ENCODE measurements around the gene NOB1.
"Not testable (repeated sequence)": the region's sequence is repeated elsewhere in the genome, so short reads cannot be mapped to it uniquely, and the experiment has no call there.

Gene NOB1

GRCh38 chr16:69762814-69763598, 8.3 kb upstream of the NOB1 start:
- peaks cover 20% of the 10 kb centered on the region; the same call in 1 of the 2 replicates for H3K79me2 ChIP-seq (ENCODE audit: insufficient read depth, low read length)
- H3K4me2 ChIP-seq (ENCODE audit: low read depth, low read length, poor library complexity, severe bottlenecking), result peak overlapping the region; percentile 69
- H2AFZ ChIP-seq (ENCODE audit: low read length), result peak overlapping the region; percentile 93
- H3K4me1 ChIP-seq (ENCODE audit: insufficient read depth, low read length, poor library complexity, severe bottlenecking), result peaks cover 18% of the 10 kb centered on the region
- no peaks in the 10 kb centered on the region for H4K20me1 ChIP-seq (ENCODE audit: insufficient read depth, low read length, poor library complexity, severe bottlenecking)
- peaks cover 3% of the 10 kb centered on the region for H3F3A ChIP-seq (ENCODE audit: low read depth)
- H3K4me3 ChIP-seq (ENCODE audit: low read length, poor library complexity, severe bottlenecking), result peak overlapping the region; percentile 97
- peak overlapping the region; percentile 81 for H3K9ac ChIP-seq (ENCODE audit: low read depth, low read length, poor library complexity, severe bottlenecking)
- TF ChIP-seq, protein P1, sequence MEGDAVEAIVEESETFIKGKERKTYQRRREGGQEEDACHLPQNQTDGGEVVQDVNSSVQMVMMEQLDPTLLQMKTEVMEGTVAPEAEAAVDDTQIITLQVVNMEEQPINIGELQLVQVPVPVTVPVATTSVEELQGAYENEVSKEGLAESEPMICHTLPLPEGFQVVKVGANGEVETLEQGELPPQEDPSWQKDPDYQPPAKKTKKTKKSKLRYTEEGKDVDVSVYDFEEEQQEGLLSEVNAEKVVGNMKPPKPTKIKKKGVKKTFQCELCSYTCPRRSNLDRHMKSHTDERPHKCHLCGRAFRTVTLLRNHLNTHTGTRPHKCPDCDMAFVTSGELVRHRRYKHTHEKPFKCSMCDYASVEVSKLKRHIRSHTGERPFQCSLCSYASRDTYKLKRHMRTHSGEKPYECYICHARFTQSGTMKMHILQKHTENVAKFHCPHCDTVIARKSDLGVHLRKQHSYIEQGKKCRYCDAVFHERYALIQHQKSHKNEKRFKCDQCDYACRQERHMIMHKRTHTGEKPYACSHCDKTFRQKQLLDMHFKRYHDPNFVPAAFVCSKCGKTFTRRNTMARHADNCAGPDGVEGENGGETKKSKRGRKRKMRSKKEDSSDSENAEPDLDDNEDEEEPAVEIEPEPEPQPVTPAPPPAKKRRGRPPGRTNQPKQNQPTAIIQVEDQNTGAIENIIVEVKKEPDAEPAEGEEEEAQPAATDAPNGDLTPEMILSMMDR (conservative IDR thresholded peaks at IDR 0.05; ENCODE audit: low read length), result no peak
- TF ChIP-seq EZH2phosphoT487 (IDR thresholded peaks at IDR 0.05; ENCODE audit: borderline replicate concordance), result no peak
- no peaks in the 10 kb centered on the region for H3K9me2 ChIP-seq (replicated peaks; ENCODE audit: low read depth, low read length)
- no peaks in the 10 kb centered on the region for H3K27me3 ChIP-seq (ENCODE audit: insufficient read depth, low read length, poor library complexity, severe bottlenecking)
- no peaks in the 10 kb centered on the region for H3K9me3 ChIP-seq (ENCODE audit: insufficient read depth, low read depth, low read length)
- H3K36me3 ChIP-seq (ENCODE audit: insufficient read depth, low read length), result no peaks in the 10 kb centered on the region

DNA sequence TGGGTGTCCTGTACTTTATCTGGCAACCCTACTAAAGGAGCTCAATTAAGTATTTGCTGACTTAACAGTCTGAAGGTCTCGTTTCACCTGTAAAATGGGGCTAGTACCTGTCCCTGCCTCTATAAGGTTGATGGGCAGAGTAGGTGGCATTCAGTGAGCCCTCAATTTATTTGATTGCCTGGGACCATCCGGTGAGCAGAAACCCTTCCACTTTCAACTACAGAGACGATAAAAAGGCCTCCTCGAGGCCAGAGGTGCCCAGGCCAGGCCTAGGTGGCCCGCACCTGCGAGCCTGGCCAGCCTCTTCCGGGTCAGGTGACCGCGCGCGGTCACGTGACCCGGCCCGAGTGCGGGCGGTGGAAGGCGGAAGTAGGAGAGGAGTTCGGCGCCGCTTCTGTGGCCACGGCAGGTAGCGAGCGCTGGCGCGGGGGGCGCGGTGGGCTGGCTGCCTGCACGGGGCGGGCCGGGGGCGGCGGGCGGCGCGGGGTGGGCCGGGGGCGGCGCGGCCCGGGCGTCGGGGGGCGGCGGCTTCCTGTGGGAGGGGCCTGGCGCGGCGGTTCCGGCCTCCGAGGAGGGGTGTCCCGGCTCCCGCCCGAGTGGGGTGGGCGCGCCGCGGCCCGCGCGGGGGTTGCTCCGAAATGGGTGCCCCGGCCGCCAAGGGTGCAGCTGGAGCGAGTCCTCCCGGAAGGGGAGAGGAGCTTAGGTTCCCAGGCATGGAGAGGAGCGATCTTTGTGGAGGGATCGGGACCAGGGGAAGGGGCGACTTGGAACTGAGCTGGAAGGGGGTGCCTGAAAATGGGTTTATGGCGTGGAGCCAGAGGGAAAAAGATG, 7.5 kb upstream of the NOB1 start, which contains the start of gene WWP2:
WWP2 (plus strand) TSS at position 350 of the 831 bp plus-strand sequence. CDS start 24,679 bp downstream, outside the sequence.
- TF ChIP-seq EZH2phosphoT487 (IDR thresholded peaks at IDR 0.05; ENCODE audit: borderline replicate concordance), result no peak
- TF ChIP-seq, protein P1 (conservative IDR thresholded peaks at IDR 0.05; ENCODE audit: low read length), result no peak
- no peaks in the 10 kb centered on the region for H3K9me3 ChIP-seq (ENCODE audit: insufficient read depth, low read depth, low read length)
- H3K4me3 ChIP-seq (ENCODE audit: low read length, poor library complexity, severe bottlenecking), result peak within 1 kb of the TSS; percentile 97
- peaks cover 3% of the 10 kb centered on the region for H3F3A ChIP-seq (ENCODE audit: low read depth)
- no peaks in the 10 kb centered on the region for H3K9me2 ChIP-seq (replicated peaks; ENCODE audit: low read depth, low read length)
- H4K20me1 ChIP-seq (ENCODE audit: insufficient read depth, low read length, poor library complexity, severe bottlenecking), result no peaks in the 10 kb centered on the region
- H3K4me2 ChIP-seq (ENCODE audit: low read depth, low read length, poor library complexity, severe bottlenecking), result peak within 1 kb of the TSS; percentile 96
- no peaks in the 10 kb centered on the region for H3K36me3 ChIP-seq (ENCODE audit: insufficient read depth, low read length)
- peaks cover 17% of the 10 kb centered on the region; the same call in 1 of the 2 replicates for H3K79me2 ChIP-seq (ENCODE audit: insufficient read depth, low read length)
- no peaks in the 10 kb centered on the region for H3K27me3 ChIP-seq (ENCODE audit: insufficient read depth, low read length, poor library complexity, severe bottlenecking)
- peak within 1 kb of the TSS; percentile 84 for H3K9ac ChIP-seq (ENCODE audit: low read depth, low read length, poor library complexity, severe bottlenecking)
- H3K4me1 ChIP-seq (ENCODE audit: insufficient read depth, low read length, poor library complexity, severe bottlenecking), result peaks cover 18% of the 10 kb centered on the region
- H2AFZ ChIP-seq (ENCODE audit: low read length), result peak within 1 kb of the TSS; percentile 96

GRCh38 chr16:69757375-69757774, 2.6 kb upstream of the NOB1 start:
- H3K9me2 ChIP-seq (replicated peaks; ENCODE audit: low read depth, low read length); H3K9me3 ChIP-seq (ENCODE audit: insufficient read depth, low read depth, low read length); H3K36me3 ChIP-seq (ENCODE audit: insufficient read depth, low read length); H3K27me3 ChIP-seq (ENCODE audit: insufficient read depth, low read length, poor library complexity, severe bottlenecking); H3K4me2 ChIP-seq (ENCODE audit: low read depth, low read length, poor library complexity, severe bottlenecking); H4K20me1 ChIP-seq (ENCODE audit: insufficient read depth, low read length, poor library complexity, severe bottlenecking); H3K4me3 ChIP-seq (ENCODE audit: low read length, poor library complexity, severe bottlenecking); H3K9ac ChIP-seq (ENCODE audit: low read depth, low read length, poor library complexity, severe bottlenecking); H3F3A ChIP-seq (ENCODE audit: low read depth): not testable (repeated sequence)
- peaks cover 24% of the 10 kb centered on the region for H3K79me2 ChIP-seq (ENCODE audit: insufficient read depth, low read length)
- H2AFZ ChIP-seq (ENCODE audit: low read length), result 0 out of 2 replicates have a peak overlapping the region, but pooled peaks have one; percentile 32
- peaks cover 16% of the 10 kb centered on the region for H3K4me1 ChIP-seq (ENCODE audit: insufficient read depth, low read length, poor library complexity, severe bottlenecking)
